Measurements from ENCODE around the gene ENPEP. TPM values are rescaled to one million over a fixed set of nuclear protein-coding genes. Genes with fewer than 3 reads are reported as not detected.
"Not testable (repeated sequence)": the region's sequence is repeated elsewhere in the genome, so short reads cannot be mapped to it uniquely, and the experiment has no call there.

The ENPEP gene
- total RNA-seq, 4 donors from 2014 or later, result 2.0 to 6.6 (median 2.4) TPM

GRCh38 chr4:110485452-110485851 is 9.5 kb downstream of the ENPEP start:
- DNase-seq, result no peak
- intact Hi-C loops (cut with DNase I), result no loop called here
- H3K27ac ChIP-seq, result no peak overlapping the region
- H3K27me3 ChIP-seq, result no peaks in the 10 kb centered on the region
- no peaks in the 10 kb centered on the region for H3K36me3 ChIP-seq
- 56 to 66% methylated on average over 1 of the region's 1 CpG for WGBS, 2 donors
- H3K4me3 ChIP-seq (replicated peaks in 1 of 3), result no peak overlapping the region
- H3K9me3 ChIP-seq, result no peaks in the 10 kb centered on the region
- TF ChIP-seq POLR2A (IDR thresholded peaks at IDR 0.05), result no peak
- TF ChIP-seq, protein P1, sequence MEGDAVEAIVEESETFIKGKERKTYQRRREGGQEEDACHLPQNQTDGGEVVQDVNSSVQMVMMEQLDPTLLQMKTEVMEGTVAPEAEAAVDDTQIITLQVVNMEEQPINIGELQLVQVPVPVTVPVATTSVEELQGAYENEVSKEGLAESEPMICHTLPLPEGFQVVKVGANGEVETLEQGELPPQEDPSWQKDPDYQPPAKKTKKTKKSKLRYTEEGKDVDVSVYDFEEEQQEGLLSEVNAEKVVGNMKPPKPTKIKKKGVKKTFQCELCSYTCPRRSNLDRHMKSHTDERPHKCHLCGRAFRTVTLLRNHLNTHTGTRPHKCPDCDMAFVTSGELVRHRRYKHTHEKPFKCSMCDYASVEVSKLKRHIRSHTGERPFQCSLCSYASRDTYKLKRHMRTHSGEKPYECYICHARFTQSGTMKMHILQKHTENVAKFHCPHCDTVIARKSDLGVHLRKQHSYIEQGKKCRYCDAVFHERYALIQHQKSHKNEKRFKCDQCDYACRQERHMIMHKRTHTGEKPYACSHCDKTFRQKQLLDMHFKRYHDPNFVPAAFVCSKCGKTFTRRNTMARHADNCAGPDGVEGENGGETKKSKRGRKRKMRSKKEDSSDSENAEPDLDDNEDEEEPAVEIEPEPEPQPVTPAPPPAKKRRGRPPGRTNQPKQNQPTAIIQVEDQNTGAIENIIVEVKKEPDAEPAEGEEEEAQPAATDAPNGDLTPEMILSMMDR (IDR thresholded peaks at IDR 0.05), result no peak
- no peaks in the 10 kb centered on the region for H3K4me1 ChIP-seq

- H3K27me3 ChIP-seq, result no peaks in the 10 kb centered on the region
- no peaks in the 10 kb centered on the region for H3K36me3 ChIP-seq
- no peaks in the 10 kb centered on the region for H3K9me3 ChIP-seq
- intact Hi-C loops (cut with DNase I), result no loop called here
- TF ChIP-seq, protein P1 (IDR thresholded peaks at IDR 0.05), result no peak
- TF ChIP-seq POLR2A (IDR thresholded peaks at IDR 0.05), result no peak
- DNase-seq, result no peak
- 64 to 65% methylated on average over 4 of the region's 4 CpGs for WGBS, 2 donors
- no peak overlapping the region for H3K27ac ChIP-seq
- H3K4me3 ChIP-seq (replicated peaks in 1 of 3), result no peak overlapping the region
- no peaks in the 10 kb centered on the region for H3K4me1 ChIP-seq
These were observed 10.3 kb downstream of the ENPEP start for GRCh38 chr4:110486256-110486655.

- intact Hi-C loops (cut with DNase I); DNase-seq; H3K27ac ChIP-seq; H3K9me3 ChIP-seq; H3K36me3 ChIP-seq; H3K4me3 ChIP-seq (replicated peaks in 1 of 3); H3K27me3 ChIP-seq; H3K4me1 ChIP-seq: not testable (repeated sequence)
- WGBS, 2 donors, result 52 to 77% methylated on average over 4 of the region's 4 CpGs
These were observed 10.9 kb downstream of the ENPEP start for GRCh38 chr4:110486850-110487249.

DNA sequence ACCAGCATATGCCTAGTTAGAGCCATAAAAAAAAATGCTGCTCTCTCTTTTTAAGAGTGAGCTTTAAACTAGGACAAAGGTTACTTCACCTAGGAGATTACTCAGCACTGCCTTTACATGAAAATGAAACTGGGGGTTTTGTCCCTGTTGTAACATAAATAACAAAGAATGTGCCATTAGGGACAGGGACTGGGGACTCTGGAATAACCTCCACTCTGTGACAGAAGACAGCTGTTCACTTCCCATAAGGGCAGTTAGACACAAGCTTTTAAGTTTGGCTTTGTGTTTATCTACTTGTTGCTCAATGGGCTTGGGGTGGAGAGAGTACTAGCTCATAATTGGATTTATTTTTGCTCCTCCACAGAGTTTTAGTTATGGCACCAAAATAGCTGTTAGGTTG is 11.9 kb downstream of the ENPEP start:
- TF ChIP-seq, protein P1 (IDR thresholded peaks at IDR 0.05), result no peak
- no peak for TF ChIP-seq POLR2A (IDR thresholded peaks at IDR 0.05)
- Histone ChIP-seq H3K4me1 (no peaks in the 10 kb centered on the region), H3K36me3 (no peaks in the 10 kb centered on the region), H3K4me3 (replicated peaks in 1 of 3) (no peak overlapping the region), H3K9me3 (no peaks in the 10 kb centered on the region), H3K27ac (no peak overlapping the region), H3K27me3 (no peaks in the 10 kb centered on the region)
- intact Hi-C loops (cut with DNase I), result no loop called here
- DNase-seq, result no peak

DNA sequence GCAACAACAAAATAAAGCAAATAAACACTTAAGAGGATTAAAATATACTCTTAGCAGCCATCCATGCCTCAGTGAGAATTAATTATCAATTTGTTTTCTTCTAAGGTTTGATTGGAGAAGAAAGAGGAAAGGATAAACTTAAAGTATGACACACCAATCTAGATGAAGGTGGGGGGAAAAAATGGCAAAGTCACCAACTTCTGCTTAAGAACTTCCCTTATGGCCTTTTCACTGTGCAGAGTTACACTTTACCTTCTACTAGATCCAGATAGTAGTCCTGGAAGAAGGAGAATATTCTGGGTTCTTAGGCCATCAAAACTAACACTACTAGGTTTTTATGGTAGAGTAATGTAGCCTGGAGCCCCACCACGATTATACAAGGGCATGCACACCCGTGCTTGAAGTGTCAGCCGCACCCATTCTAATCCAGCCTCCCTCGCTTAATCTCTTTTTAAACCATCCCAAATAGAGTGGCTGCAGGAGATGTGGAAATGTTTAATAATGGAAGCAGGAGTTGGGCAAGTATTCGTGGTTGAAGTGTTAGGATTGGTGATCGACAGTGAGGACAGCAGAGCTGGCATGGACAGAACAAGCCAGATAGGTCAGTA is 14.1 kb downstream of the ENPEP start:
- intact Hi-C loops (cut with DNase I), result no loop called here
- Histone ChIP-seq H3K4me3 (replicated peaks in 1 of 3) (no peak overlapping the region), H3K4me1 (no peaks in the 10 kb centered on the region), H3K27me3 (no peaks in the 10 kb centered on the region), H3K36me3 (no peaks in the 10 kb centered on the region), H3K27ac (no peak overlapping the region), H3K9me3 (no peaks in the 10 kb centered on the region)
- no peak for TF ChIP-seq POLR2A (IDR thresholded peaks at IDR 0.05)
- TF ChIP-seq, protein P1 (IDR thresholded peaks at IDR 0.05), result no peak
- WGBS, 2 donors, result 78 to 91% methylated on average over 6 of the region's 6 CpGs
- no peak for DNase-seq

GRCh38 chr4:110492522-110492921 is 16.6 kb downstream of the ENPEP start:
- TF ChIP-seq POLR2A (IDR thresholded peaks at IDR 0.05), result no peak
- TF ChIP-seq, protein P1 (IDR thresholded peaks at IDR 0.05), result no peak
- H3K27ac ChIP-seq, result no peak overlapping the region
- no peak overlapping the region for H3K4me3 ChIP-seq (replicated peaks in 1 of 3)
- intact Hi-C loops (cut with DNase I), result no loop called here
- no peak for DNase-seq
- 79 to 81% methylated on average over 5 of the region's 5 CpGs for WGBS, 2 donors
- H3K4me1 ChIP-seq, result no peaks in the 10 kb centered on the region
- H3K27me3 ChIP-seq, result no peaks in the 10 kb centered on the region
- H3K36me3 ChIP-seq, result no peaks in the 10 kb centered on the region
- no peaks in the 10 kb centered on the region for H3K9me3 ChIP-seq

Measured in thyroid gland (tissue), 4 donors.